Measurements from ENCODE around the gene REN. TPM values are rescaled to one million over a fixed set of nuclear protein-coding genes. Genes with fewer than 3 reads are reported as not detected.

Gene REN
- total and polyA plus RNA-seq, 2 of the 13 experiments (the other 11 are each of a cell fraction or from before 2014, with no cell fraction given), result not detected

DNA sequence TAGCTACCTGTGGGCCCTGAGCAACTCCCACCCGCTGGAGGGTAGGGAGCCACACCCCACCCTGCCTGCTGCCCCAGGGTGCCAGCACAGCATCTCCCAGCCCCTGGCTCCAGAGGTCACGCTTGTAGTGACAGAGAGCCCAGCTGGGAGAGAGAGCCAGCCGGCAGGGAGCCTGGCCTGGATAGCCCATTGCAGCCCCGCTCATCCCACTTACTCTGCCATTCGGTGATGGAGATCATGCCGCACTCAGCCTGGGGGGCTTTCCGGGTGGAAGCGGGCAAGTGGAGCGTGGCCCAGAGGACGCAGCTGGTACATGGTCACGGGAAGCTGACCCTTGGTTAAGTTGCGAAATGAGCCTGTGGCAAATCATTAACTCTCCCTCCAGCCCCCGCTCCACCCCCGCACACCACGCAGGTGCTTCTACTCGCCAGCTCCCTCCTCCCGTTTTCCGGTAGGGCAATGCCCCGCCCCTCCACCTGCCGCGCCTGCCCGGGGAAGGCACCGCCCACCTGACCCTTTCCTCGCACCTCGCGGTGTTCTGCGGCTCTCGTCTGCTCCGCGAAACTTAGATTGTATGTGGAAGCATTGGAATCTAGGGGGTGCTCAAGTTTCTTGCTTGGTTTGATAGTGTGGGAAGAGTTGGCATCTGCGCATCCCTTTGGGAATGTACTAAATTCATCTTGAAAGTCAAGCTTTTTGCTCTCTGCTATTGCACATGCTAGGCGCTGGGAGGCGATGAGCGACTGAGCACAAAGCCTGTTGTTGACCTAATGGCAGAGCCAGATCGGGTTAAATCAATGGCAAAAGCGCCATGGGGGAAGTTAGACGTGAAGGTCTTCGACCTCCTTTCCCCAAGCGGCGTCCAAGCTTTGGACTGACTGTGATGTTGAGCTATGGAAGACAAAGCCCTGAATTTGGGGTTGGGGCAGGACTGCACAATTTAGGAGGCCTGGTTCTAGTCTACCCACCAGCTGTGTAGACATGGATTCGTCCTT lies 47.8 kb upstream of the REN start, which contains the start of gene GOLT1A (continued):
- TF ChIP-seq, protein P1, sequence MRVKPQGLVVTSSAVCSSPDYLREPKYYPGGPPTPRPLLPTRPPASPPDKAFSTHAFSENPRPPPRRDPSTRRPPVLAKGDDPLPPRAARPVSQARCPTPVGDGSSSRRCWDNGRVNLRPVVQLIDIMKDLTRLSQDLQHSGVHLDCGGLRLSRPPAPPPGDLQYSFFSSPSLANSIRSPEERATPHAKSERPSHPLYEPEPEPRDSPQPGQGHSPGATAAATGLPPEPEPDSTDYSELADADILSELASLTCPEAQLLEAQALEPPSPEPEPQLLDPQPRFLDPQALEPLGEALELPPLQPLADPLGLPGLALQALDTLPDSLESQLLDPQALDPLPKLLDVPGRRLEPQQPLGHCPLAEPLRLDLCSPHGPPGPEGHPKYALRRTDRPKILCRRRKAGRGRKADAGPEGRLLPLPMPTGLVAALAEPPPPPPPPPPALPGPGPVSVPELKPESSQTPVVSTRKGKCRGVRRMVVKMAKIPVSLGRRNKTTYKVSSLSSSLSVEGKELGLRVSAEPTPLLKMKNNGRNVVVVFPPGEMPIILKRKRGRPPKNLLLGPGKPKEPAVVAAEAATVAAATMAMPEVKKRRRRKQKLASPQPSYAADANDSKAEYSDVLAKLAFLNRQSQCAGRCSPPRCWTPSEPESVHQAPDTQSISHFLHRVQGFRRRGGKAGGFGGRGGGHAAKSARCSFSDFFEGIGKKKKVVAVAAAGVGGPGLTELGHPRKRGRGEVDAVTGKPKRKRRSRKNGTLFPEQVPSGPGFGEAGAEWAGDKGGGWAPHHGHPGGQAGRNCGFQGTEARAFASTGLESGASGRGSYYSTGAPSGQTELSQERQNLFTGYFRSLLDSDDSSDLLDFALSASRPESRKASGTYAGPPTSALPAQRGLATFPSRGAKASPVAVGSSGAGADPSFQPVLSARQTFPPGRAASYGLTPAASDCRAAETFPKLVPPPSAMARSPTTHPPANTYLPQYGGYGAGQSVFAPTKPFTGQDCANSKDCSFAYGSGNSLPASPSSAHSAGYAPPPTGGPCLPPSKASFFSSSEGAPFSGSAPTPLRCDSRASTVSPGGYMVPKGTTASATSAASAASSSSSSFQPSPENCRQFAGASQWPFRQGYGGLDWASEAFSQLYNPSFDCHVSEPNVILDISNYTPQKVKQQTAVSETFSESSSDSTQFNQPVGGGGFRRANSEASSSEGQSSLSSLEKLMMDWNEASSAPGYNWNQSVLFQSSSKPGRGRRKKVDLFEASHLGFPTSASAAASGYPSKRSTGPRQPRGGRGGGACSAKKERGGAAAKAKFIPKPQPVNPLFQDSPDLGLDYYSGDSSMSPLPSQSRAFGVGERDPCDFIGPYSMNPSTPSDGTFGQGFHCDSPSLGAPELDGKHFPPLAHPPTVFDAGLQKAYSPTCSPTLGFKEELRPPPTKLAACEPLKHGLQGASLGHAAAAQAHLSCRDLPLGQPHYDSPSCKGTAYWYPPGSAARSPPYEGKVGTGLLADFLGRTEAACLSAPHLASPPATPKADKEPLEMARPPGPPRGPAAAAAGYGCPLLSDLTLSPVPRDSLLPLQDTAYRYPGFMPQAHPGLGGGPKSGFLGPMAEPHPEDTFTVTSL (CRISPR knock-in tag; IDR thresholded peaks at IDR 0.05; ENCODE audit: borderline replicate concordance), result peak; percentile 18; the same call in 1 of the 2 replicates
- TF ChIP-seq, protein P2, sequence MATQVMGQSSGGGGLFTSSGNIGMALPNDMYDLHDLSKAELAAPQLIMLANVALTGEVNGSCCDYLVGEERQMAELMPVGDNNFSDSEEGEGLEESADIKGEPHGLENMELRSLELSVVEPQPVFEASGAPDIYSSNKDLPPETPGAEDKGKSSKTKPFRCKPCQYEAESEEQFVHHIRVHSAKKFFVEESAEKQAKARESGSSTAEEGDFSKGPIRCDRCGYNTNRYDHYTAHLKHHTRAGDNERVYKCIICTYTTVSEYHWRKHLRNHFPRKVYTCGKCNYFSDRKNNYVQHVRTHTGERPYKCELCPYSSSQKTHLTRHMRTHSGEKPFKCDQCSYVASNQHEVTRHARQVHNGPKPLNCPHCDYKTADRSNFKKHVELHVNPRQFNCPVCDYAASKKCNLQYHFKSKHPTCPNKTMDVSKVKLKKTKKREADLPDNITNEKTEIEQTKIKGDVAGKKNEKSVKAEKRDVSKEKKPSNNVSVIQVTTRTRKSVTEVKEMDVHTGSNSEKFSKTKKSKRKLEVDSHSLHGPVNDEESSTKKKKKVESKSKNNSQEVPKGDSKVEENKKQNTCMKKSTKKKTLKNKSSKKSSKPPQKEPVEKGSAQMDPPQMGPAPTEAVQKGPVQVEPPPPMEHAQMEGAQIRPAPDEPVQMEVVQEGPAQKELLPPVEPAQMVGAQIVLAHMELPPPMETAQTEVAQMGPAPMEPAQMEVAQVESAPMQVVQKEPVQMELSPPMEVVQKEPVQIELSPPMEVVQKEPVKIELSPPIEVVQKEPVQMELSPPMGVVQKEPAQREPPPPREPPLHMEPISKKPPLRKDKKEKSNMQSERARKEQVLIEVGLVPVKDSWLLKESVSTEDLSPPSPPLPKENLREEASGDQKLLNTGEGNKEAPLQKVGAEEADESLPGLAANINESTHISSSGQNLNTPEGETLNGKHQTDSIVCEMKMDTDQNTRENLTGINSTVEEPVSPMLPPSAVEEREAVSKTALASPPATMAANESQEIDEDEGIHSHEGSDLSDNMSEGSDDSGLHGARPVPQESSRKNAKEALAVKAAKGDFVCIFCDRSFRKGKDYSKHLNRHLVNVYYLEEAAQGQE (IDR thresholded peaks at IDR 0.05; ENCODE audit: borderline replicate concordance in 1 of 2, low read depth in 1 of 2, low read length in 2 of 2), result peak in 1 of 2 experiments; percentile 31; a peak in 1 of 4 replicates
- TF ChIP-seq, protein P3, sequence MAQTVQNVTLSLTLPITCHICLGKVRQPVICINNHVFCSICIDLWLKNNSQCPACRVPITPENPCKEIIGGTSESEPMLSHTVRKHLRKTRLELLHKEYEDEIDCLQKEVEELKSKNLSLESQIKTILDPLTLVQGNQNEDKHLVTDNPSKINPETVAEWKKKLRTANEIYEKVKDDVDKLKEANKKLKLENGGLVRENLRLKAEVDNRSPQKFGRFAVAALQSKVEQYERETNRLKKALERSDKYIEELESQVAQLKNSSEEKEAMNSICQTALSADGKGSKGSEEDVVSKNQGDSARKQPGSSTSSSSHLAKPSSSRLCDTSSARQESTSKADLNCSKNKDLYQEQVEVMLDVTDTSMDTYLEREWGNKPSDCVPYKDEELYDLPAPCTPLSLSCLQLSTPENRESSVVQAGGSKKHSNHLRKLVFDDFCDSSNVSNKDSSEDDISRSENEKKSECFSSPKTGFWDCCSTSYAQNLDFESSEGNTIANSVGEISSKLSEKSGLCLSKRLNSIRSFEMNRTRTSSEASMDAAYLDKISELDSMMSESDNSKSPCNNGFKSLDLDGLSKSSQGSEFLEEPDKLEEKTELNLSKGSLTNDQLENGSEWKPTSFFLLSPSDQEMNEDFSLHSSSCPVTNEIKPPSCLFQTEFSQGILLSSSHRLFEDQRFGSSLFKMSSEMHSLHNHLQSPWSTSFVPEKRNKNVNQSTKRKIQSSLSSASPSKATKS (CRISPR knock-in tag; IDR thresholded peaks at IDR 0.05), result peak; percentile 81; the same call in 1 of the 2 replicates
- TF ChIP-seq, protein P4, sequence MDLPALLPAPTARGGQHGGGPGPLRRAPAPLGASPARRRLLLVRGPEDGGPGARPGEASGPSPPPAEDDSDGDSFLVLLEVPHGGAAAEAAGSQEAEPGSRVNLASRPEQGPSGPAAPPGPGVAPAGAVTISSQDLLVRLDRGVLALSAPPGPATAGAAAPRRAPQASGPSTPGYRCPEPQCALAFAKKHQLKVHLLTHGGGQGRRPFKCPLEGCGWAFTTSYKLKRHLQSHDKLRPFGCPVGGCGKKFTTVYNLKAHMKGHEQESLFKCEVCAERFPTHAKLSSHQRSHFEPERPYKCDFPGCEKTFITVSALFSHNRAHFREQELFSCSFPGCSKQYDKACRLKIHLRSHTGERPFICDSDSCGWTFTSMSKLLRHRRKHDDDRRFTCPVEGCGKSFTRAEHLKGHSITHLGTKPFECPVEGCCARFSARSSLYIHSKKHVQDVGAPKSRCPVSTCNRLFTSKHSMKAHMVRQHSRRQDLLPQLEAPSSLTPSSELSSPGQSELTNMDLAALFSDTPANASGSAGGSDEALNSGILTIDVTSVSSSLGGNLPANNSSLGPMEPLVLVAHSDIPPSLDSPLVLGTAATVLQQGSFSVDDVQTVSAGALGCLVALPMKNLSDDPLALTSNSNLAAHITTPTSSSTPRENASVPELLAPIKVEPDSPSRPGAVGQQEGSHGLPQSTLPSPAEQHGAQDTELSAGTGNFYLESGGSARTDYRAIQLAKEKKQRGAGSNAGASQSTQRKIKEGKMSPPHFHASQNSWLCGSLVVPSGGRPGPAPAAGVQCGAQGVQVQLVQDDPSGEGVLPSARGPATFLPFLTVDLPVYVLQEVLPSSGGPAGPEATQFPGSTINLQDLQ (CRISPR knock-in tag; IDR thresholded peaks at IDR 0.05), result no peak
- TF ChIP-seq ZNF263 (CRISPR knock-in tag; IDR thresholded peaks at IDR 0.05) (peak; percentile 86), BHLHE40 (IDR thresholded peaks at IDR 0.05; ENCODE audit: low read length) (peak; percentile 38; the same call in 1 of the 2 replicates), NR3C1 (CRISPR knock-in tag; IDR thresholded peaks at IDR 0.05) (no peak)
- TF ChIP-seq, protein P5, sequence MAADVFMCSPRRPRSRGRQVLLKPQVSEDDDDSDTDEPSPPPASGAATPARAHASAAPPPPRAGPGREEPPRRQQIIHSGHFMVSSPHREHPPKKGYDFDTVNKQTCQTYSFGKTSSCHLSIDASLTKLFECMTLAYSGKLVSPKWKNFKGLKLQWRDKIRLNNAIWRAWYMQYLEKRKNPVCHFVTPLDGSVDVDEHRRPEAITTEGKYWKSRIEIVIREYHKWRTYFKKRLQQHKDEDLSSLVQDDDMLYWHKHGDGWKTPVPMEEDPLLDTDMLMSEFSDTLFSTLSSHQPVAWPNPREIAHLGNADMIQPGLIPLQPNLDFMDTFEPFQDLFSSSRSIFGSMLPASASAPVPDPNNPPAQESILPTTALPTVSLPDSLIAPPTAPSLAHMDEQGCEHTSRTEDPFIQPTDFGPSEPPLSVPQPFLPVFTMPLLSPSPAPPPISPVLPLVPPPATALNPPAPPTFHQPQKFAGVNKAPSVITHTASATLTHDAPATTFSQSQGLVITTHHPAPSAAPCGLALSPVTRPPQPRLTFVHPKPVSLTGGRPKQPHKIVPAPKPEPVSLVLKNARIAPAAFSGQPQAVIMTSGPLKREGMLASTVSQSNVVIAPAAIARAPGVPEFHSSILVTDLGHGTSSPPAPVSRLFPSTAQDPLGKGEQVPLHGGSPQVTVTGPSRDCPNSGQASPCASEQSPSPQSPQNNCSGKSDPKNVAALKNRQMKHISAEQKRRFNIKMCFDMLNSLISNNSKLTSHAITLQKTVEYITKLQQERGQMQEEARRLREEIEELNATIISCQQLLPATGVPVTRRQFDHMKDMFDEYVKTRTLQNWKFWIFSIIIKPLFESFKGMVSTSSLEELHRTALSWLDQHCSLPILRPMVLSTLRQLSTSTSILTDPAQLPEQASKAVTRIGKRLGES (CRISPR knock-in tag; IDR thresholded peaks at IDR 0.05; ENCODE audit: borderline replicate concordance), result no peak

Measured in HepG2 (cell line).